ENCODE results near the gene SLC25A19. TPM values are rescaled to one million over a fixed set of nuclear protein-coding genes. Genes with fewer than 3 reads are reported as not detected.
"Not testable (repeated sequence)": the region's sequence is repeated elsewhere in the genome, so short reads cannot be mapped to it uniquely, and the experiment has no call there.

SLC25A19 gene
- total RNA-seq, 1 donor from 2014 or later: 4.9 TPM

- no peak for DNase-seq
These were observed 12.4 kb upstream of the SLC25A19 start for GRCh38 chr17:75301502-75302206.

DNA sequence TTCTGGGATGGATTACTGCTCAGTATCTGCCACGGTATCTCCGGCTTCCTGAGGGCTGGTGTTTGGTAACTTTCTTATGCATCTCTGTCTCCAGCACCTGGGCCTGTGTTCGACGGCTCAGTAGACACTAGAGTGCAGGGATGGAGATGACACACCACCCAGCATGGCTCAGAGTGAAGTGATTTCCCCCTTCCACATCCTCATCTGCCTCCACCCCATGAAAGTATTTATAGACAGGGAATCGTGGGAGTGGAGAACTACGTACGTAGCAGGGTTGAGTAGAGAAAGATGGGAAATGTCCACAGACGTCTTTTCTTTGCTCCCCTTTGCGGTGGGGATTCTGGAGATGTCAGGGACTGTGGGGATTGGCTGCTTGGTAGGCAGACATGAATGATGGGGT is 11.8 kb upstream of the SLC25A19 start:
- no peak for DNase-seq

- no peak for DNase-seq
These were observed 11.0 kb upstream of the SLC25A19 start for GRCh38 chr17:75300280-75300679.

- peak; percentile 17 for DNase-seq
These were observed 6.2 kb upstream of the SLC25A19 start for GRCh38 chr17:75295201-75296158.

GRCh38 chr17:75292810-75293448 is 3.7 kb upstream of the SLC25A19 start:
- DNase-seq: not testable (repeated sequence)

DNA sequence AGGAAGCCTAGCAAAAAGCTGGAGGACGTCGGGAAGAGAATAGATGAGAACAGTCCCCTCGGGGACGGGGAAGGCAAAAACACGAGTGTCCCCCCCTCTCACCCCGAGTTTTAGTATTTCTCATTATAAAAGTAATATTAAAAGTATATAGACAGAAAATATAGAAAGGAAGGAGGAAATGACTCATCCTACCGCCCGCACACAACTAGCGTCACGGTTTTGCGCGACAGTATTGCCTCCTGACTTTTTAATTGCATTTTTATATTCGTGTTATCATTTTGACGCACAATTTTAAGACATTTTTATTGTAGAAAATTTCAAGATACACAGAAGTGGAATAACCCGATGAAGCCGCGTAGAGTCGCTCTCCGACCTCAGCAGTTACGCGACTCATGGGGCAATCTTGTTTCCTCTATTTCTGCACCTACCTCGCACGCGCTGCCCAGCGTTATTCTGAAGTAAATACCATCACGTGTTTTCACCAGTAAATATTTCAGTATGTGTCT is 652 bp upstream of the SLC25A19 start:
- DNase-seq: peak; percentile 59

DNA sequence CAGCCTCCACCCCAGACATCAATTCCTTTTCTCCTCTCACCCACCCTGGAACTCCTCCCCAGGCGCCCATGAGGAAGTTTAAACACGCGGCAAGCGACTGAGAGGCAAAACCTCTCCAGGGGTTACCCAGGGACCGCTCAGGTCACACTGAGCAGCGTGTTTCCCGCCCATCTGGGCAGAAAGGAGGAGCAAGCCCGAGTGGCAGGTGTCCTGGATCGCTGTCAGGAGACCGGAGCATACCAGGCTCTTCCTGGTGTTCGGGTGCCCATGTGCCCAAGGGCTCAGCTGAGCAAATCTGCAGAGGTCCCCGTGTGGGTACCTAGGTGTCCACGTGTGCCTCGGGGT is 491 bp downstream of the SLC25A19 start:
- no peak for DNase-seq

GRCh38 chr17:75288359-75288758 is 874 bp downstream of the SLC25A19 start:
- DNase-seq: no peak

DNA sequence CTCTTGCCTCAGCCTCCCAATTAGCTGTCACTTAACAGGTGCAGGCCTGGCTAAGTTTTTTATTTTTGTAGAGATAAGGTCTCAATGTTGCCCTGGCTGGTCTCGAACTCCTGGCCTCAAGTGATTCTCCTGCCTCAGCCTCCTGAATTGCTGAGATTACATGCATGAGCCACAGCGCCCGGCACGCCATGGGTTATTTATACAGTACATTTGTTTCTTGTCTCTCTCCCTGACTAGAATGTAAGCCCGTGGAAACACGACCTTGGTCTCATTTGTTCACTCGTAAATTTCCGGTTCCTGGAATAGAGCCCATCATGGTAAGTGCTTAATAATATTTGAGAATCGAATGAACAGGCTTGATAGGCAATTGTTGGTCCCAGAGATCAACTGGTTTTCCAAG is 2.0 kb downstream of the SLC25A19 start:
- no peak for DNase-seq

- DNase-seq: no peak
These were observed 4.1 kb downstream of the SLC25A19 start for GRCh38 chr17:75285123-75285522.

GRCh38 chr17:75280189-75280588 is 9.0 kb downstream of the SLC25A19 start:
- DNase-seq: not testable (repeated sequence)

- peak; percentile 74 for DNase-seq
These were observed 11.6 kb downstream of the SLC25A19 start for GRCh38 chr17:75277664-75278071.

GRCh38 chr17:75273977-75274708 is 15.1 kb downstream of the SLC25A19 start:
- DNase-seq: no peak

DNA sequence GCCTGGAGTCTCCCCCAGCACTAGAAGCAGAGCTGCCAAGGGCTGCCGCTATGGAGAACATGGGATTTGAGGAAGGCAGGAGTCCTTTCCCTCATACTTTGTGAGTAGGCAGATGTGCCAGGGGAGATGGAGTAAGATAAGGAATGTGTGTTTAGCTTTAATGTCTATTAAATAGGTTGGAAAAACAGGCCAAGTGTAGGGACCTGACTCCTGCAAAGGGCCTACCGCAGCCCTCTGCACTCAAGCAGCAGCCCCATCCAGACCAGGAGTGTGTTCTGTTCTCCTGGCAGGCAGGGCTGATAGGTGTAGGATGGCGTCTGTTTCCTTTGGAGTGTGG is 16.4 kb downstream of the SLC25A19 start:
- DNase-seq: no peak

- no peak for DNase-seq
These were observed 17.0 kb downstream of the SLC25A19 start for GRCh38 chr17:75271955-75272847.

- DNase-seq: peak; percentile 90
These were observed 17.8 kb downstream of the SLC25A19 start for GRCh38 chr17:75271233-75271954.

- DNase-seq: no peak
These were observed 18.3 kb downstream of the SLC25A19 start, which contains the start of gene MIF4GD for GRCh38 chr17:75270966-75271232. Gene MIF4GD (minus strand): TSS chr17:75271231. CDS start chr17:75270195, 1,036 bp downstream.

GRCh38 chr17:75270218-75270965 is 18.8 kb downstream of the SLC25A19 start:
- DNase-seq: peak; percentile 84

DNA sequence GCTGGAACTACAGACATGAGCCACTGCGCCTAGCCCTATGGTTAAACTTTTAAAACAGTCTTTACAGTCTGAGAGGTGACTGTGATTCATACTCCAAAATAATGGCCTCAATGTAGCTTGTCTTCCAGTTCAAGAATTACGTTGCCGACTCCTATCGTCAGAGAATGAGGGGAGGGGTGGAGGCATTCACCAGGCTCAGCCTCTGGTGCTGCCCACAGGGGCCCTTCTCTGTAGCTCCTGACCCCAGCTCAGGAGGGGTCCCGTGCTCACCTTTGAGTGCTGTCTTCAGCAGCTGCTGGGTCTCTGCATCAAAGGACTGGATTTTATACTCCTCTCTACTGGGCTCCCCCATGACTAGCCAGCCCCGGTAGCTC is 19.4 kb downstream of the SLC25A19 start:
- no peak for DNase-seq

Data from tongue (tissue), 2 donors.